ENCODE results near the gene SWAP70.

- TF ChIP-seq, protein P1, sequence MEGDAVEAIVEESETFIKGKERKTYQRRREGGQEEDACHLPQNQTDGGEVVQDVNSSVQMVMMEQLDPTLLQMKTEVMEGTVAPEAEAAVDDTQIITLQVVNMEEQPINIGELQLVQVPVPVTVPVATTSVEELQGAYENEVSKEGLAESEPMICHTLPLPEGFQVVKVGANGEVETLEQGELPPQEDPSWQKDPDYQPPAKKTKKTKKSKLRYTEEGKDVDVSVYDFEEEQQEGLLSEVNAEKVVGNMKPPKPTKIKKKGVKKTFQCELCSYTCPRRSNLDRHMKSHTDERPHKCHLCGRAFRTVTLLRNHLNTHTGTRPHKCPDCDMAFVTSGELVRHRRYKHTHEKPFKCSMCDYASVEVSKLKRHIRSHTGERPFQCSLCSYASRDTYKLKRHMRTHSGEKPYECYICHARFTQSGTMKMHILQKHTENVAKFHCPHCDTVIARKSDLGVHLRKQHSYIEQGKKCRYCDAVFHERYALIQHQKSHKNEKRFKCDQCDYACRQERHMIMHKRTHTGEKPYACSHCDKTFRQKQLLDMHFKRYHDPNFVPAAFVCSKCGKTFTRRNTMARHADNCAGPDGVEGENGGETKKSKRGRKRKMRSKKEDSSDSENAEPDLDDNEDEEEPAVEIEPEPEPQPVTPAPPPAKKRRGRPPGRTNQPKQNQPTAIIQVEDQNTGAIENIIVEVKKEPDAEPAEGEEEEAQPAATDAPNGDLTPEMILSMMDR (conservative IDR thresholded peaks at IDR 0.05), result no peak
- no peak for TF ChIP-seq EZH2 (IDR thresholded peaks at IDR 0.05; ENCODE audit: low read depth)
Observed at GRCh38 chr11:9802291-9802861, 138.5 kb downstream of the SWAP70 start.

Data from PC-9 (cell line).